NCI-H128 (cell line): ENCODE measurements around the gene TOMM40.
"Not testable (repeated sequence)": the region's sequence is repeated elsewhere in the genome, so short reads cannot be mapped to it uniquely, and the experiment has no call there.

Experiments used
- DNase-seq: peaks from one replicate; lab custom pipeline; 2025; ENCODE audit not compliant: unreplicated experiment; lab: John Stamatoyannopoulos, UW

TOMM40 gene

GRCh38 chr19:44891016-44891882 lies at the start of gene TOMM40:
TOMM40 (plus strand) TSS chr19:44891254; CDS start chr19:44891416, 162 bp downstream.
- DNase-seq, result no peak

- no peak for DNase-seq
Measured at GRCh38 chr19:44845286-44845611, 45.8 kb upstream of the TOMM40 start.

DNA sequence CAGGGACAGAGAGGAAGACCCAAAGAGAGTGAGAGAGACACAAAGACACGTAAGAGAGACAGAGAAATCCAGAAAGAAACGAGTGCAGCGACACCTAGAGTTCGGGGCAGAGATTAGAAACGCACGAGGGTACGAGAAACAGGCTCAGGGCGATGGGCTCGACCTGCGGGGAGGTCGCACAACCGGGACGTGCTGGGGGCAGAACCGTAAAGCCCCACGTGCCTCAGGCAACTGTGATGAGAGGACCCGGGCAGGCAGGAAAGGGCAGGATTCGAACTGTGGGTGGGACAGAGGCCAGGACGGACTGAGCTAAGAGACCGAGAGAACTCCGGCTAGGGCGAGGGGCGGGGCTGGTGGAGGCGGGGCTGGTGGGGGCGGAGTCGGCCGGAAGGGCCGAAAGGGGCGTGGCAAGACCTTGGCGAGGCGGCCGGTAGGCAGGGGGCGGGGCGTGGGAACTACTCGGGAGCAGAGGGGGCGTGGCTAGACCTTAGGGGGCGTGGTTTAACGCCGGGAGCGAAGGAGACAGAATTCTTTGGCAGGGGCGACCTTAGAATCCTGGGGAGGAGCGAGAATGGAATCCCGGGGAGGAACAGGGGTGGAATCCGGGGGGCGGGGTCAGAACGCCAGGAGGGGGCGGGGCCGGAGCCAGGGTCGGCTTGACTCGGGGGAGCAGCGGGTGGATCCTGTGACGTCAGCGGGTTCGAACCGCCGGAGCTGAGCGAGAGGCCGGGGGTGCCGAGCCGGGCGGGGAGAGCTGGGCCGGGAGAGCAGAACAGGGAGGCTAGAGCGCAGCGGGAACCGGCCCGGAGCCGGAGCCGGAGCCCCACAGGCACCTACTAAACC lies 45.2 kb upstream of the TOMM40 start, which contains the start of gene NECTIN2:
TSS of gene NECTIN2 (plus strand) at position 686 of the 843 bp plus-strand sequence. CDS start 229 bp downstream, outside the sequence.
- DNase-seq, result peak; percentile 71

DNA sequence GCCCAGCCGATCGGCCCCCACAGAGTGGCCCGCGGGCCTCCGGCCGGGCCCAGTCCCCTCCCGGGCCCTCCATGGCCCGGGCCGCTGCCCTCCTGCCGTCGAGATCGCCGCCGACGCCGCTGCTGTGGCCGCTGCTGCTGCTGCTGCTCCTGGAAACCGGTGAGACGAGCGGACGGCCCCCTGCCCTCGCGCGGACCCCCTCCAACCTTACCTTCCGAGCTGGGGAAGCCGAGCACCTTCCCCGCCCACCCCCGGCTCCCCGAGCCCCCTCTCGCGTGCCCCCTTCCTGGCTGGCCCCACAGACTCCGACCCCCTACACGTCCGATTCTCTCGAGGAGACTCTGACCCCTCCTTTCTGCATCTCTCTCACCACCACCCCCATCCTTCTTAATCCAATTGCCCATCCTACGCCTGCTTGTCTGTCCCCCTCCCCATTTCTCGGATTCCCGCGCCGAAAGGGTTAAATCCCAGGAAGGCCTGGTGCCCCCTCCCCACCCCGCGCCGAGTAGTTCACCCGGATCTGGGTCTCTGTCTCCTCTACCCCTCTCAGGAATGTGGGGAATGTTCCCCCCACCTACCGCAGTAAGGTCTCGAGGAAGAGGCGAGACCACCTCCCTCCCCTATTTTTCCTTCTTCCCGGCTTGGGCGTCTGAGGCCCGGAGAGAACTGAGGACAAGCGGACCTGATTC lies 44.5 kb upstream of the TOMM40 start:
- DNase-seq, result no peak

GRCh38 chr19:44847144-44848035 lies 43.7 kb upstream of the TOMM40 start:
- no peak for DNase-seq

GRCh38 chr19:44848036-44848811 lies 42.8 kb upstream of the TOMM40 start:
- DNase-seq, result no peak

DNA sequence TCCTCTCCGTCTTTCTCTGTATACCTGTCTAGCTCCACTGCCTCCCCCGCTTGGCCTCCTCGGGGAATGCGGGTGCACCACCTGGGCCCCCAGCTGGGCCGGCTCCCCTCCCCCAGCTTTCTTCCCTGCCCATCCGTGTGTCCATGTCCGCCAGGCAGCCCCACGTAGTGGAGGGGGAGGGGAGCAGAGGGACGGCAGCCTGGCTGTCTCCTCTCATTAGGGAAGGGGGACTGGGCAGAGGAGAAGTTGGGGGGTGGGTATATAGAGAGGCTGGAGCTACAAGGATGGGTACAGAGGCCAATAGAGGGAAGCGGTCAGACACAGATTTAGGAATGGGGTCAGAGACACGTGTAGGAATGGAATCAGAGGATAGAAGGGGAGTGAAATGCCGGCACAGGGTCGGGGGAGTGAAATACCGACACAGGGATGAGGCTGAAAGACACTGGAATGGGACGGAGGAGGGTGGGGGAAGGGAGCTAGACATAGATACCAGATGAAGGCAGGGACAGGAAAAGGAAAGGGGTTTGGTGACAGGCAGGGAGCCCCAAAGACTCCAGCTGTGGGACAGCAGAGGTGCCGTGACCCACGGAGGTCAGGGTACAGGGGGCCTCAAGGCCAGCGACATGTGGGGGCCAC lies 42.1 kb upstream of the TOMM40 start:
- no peak for DNase-seq

DNA sequence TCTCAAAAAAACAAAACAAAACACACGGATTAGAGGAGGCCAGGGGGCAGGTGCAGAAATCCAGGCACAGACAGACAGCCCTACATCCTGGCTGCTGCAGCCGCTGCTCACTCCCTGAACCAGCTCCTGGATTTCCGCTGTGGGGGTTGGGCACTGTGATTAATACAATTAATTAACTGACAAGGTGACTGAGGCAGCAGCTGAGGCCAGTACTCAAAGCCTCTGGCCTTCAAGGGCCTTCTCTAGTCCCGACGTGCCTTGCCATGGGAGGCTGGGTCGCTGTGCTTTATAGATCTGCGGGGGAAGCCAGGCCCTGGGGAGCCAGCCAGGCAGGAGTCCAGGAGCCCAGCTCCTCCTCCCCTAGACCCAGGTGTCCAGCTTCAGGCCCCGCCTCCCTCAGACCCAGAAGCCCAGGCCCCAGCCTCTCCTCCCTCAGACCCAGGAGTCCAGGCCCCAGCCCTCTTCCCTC lies 40.4 kb upstream of the TOMM40 start:
- DNase-seq, result no peak

DNA sequence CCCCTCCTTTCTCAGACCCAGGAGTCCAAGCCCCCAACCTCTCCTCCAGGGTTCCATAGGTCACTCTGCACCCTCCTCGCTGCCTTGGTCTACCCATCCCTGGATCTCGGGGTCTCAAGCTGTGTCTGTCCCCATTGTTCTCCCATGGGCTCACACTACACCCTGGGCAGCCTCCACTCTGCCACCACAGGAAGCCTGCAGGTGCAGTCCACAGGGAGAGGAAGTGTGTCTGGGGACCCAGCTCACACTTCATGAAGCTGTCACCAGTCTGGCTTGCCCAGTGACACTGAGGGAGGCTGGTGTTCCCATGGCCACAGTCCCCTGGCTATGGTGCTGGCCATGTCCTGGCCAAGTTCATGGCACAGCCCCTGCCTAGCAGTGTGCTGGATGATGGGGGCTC lies 39.6 kb upstream of the TOMM40 start:
- DNase-seq, result no peak

GRCh38 chr19:44855606-44856005 lies 35.4 kb upstream of the TOMM40 start:
- no peak for DNase-seq

- DNase-seq, result no peak
Measured at GRCh38 chr19:44856421-44857083, 34.5 kb upstream of the TOMM40 start.

GRCh38 chr19:44857837-44858236 lies 33.2 kb upstream of the TOMM40 start:
- no peak for DNase-seq

DNA sequence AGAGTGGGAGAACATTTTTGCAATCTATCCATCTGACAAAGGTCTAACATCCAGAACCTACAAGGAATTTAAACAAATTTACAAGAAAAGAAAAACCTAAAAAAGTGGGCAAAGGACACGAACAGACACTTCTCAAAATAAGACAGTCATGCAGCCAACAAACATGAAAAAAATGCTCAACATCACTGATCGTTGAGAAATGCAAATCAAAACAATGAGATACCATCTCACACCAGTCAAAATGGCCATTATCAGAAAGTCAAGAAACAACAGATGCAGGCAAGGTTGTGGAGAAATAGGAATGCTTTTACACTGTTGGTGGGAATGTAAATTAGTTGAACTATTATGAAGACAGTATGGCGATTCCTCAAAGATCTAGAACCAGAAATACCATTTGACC lies 29.5 kb upstream of the TOMM40 start:
- DNase-seq, result not testable (repeated sequence)

- no peak for DNase-seq
Measured at GRCh38 chr19:44863990-44864389, 27.1 kb upstream of the TOMM40 start.

GRCh38 chr19:44865196-44865767 lies 25.8 kb upstream of the TOMM40 start:
- DNase-seq, result no peak

DNA sequence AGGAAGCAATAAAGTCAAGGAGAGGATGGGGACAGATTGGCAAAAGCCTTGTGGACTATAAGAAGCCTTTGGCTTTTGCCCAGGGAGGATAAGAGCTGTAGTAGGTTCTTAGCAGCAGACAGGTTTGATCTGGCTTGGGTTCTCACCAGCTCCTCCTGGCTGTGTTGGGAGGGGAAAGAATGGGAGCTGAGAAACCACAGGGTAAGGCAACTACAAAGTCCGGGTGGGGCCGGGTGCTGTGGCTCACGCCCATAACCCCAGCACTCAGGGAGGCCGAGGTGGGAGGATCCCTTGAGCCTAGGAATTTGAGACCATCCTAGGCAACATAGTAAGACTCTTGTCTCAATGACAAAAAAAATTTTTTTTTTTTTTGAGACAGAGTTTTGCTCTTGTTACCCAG lies 24.4 kb upstream of the TOMM40 start:
- no peak for DNase-seq

GRCh38 chr19:44867578-44867977 lies 23.5 kb upstream of the TOMM40 start:
- no peak for DNase-seq
